ENCODE results near the gene SCD.

DNA sequence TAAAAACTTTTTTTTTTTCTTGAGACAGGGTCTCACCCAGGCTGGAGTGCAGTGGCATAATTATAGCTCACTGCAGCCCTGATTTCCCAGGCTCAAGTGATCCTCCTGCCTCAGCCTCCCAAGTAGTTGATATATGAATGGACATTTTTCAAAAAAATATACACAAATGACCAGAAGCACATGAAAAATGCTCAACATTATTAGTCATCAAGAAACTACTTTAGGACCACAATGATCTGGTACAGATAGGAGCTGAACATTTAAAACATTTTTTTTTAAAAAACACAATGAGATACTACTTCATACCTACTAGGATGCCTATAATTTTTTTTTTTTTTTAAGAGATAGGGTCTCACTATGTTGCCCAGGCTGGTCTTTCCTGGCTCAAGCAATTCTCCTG, 21.7 kb downstream of the SCD start:
- TF ChIP-seq, protein P1, sequence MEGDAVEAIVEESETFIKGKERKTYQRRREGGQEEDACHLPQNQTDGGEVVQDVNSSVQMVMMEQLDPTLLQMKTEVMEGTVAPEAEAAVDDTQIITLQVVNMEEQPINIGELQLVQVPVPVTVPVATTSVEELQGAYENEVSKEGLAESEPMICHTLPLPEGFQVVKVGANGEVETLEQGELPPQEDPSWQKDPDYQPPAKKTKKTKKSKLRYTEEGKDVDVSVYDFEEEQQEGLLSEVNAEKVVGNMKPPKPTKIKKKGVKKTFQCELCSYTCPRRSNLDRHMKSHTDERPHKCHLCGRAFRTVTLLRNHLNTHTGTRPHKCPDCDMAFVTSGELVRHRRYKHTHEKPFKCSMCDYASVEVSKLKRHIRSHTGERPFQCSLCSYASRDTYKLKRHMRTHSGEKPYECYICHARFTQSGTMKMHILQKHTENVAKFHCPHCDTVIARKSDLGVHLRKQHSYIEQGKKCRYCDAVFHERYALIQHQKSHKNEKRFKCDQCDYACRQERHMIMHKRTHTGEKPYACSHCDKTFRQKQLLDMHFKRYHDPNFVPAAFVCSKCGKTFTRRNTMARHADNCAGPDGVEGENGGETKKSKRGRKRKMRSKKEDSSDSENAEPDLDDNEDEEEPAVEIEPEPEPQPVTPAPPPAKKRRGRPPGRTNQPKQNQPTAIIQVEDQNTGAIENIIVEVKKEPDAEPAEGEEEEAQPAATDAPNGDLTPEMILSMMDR (CRISPR knock-in tag; IDR thresholded peaks at IDR 0.05): no peak
- no peak for TF ChIP-seq POLR2AphosphoS5 (IDR thresholded peaks at IDR 0.05; ENCODE audit: low read depth, low read length)
- TF ChIP-seq SNAI1 (CRISPR knock-in tag; IDR thresholded peaks at IDR 0.05; ENCODE audit: borderline replicate concordance): no peak
- no peak for TF ChIP-seq CC2D1A (CRISPR knock-in tag; IDR thresholded peaks at IDR 0.05)
